H9 (cell line): ENCODE measurements around the gene PPP1CC. TPM values are rescaled to one million over a fixed set of nuclear protein-coding genes. Genes with fewer than 3 reads are reported as not detected.
"Not testable (repeated sequence)": the region's sequence is repeated elsewhere in the genome, so short reads cannot be mapped to it uniquely, and the experiment has no call there.

Experiments
- DNase-seq: peaks from one replicate; pipeline ENCODE4 v3.0.0-alpha.2; 2017
- H2AFZ ChIP-seq: one replicate; pipeline ENCODE4 v1.6.1; 2013; ENCODE audit warnings: mild to moderate bottlenecking, low read length, control low read depth, moderate library complexity
- H2AK5ac ChIP-seq: 2 replicates; pipeline ENCODE4 v1.6.1; 2013; ENCODE audit warnings: low read length, control low read depth, mixed read lengths; ENCODE audit not compliant: insufficient read length
- H2BK120ac ChIP-seq: one replicate; pipeline ENCODE4 v1.6.1; 2013; ENCODE audit warnings: low read depth, mild to moderate bottlenecking, low read length, control low read depth, inconsistent platforms; ENCODE audit not compliant: poor library complexity, severe bottlenecking
- H2BK12ac ChIP-seq: 2 replicates; pipeline ENCODE4 v1.6.1; 2013; ENCODE audit warnings: low read length, control low read depth, mixed read lengths, low read depth; ENCODE audit not compliant: insufficient read length
- H2BK15ac ChIP-seq: 2 replicates; pipeline ENCODE4 v1.6.1; 2013; ENCODE audit warnings: low read depth, low read length, control low read depth
- H2BK20ac ChIP-seq: one replicate; pipeline ENCODE4 v1.6.1; 2013; ENCODE audit warnings: low read depth, mild to moderate bottlenecking, low read length, control low read depth, inconsistent platforms; ENCODE audit not compliant: poor library complexity, severe bottlenecking
- H2BK5ac ChIP-seq: 2 replicates; pipeline ENCODE4 v1.6.1; 2013; ENCODE audit warnings: low read length, control low read depth, mixed read lengths; ENCODE audit not compliant: insufficient read length
- H3K14ac ChIP-seq: 2 replicates; pipeline ENCODE4 v1.6.1; 2013; ENCODE audit warnings: low read length, control low read depth; ENCODE audit not compliant: insufficient read depth
- H3K18ac ChIP-seq: 2 replicates; pipeline ENCODE4 v1.6.1; 2013; ENCODE audit warnings: low read depth, mild to moderate bottlenecking, mixed read lengths, low read length, control low read depth; ENCODE audit not compliant: insufficient read length
- H3K23ac ChIP-seq: 2 replicates; pipeline ENCODE4 v1.6.1; 2013; ENCODE audit warnings: low read length, control low read depth, mixed read lengths, low read depth; ENCODE audit not compliant: insufficient read length
- H3K23me2 ChIP-seq: 2 replicates; pipeline ENCODE4 v1.6.1; 2013; ENCODE audit warnings: low read depth, mild to moderate bottlenecking, mixed read lengths, low read length, control low read depth; ENCODE audit not compliant: insufficient read length, poor library complexity, severe bottlenecking
- H3K27ac ChIP-seq: 2 replicates; pipeline ENCODE4 v1.5.1; 2013; ENCODE audit warnings: low read length, control low read depth, mixed read lengths, low read depth; ENCODE audit not compliant: insufficient read length
- H3K27me3 ChIP-seq: 2 replicates; pipeline ENCODE4 v1.6.1; 2013; ENCODE audit warnings: low read length, control low read depth, inconsistent platforms; ENCODE audit not compliant: insufficient read depth
- H3K4ac ChIP-seq: 2 replicates; pipeline ENCODE4 v1.6.1; 2013; ENCODE audit warnings: low read depth, mild to moderate bottlenecking, control low read depth, inconsistent platforms, low read length, moderate library complexity
- H3K4me1 ChIP-seq: 2 replicates; pipeline ENCODE4 v1.6.1; 2013; ENCODE audit warnings: low read length, control low read depth, inconsistent platforms; ENCODE audit not compliant: insufficient read depth
- H3K4me2 ChIP-seq: 2 replicates; pipeline ENCODE4 v1.6.1; 2013; ENCODE audit warnings: low read length, control low read depth, mixed read lengths; ENCODE audit not compliant: insufficient read length, insufficient read depth
- H3K56ac ChIP-seq: 2 replicates; pipeline ENCODE4 v1.6.1; 2013; ENCODE audit warnings: low read depth, mild to moderate bottlenecking, mixed read lengths, low read length, control low read depth; ENCODE audit not compliant: insufficient read length
- H3K79me1 ChIP-seq: 2 replicates; pipeline ENCODE4 v1.6.1; 2013; ENCODE audit warnings: low read depth, mild to moderate bottlenecking, moderate library complexity, low read length, control low read depth, inconsistent platforms; ENCODE audit not compliant: insufficient read depth, poor library complexity, severe bottlenecking
- H3K79me2 ChIP-seq: 2 replicates; pipeline ENCODE4 v1.6.1; 2013; ENCODE audit warnings: low read length, control low read depth, inconsistent platforms; ENCODE audit not compliant: insufficient read depth
- H3K9ac ChIP-seq: 2 replicates; pipeline ENCODE4 v1.6.1; 2013; ENCODE audit warnings: low read length, control low read depth, mixed read lengths; ENCODE audit not compliant: insufficient read length; ENCODE audit errors: extremely low read depth
- H3K9me3 ChIP-seq: one replicate; pipeline ENCODE4 v1.6.1; 2013; ENCODE audit warnings: low read depth, low read length, inconsistent platforms; ENCODE audit not compliant: control insufficient read depth
- H3T11ph ChIP-seq: one replicate; pipeline ENCODE4 v1.6.1; 2013; ENCODE audit warnings: mild to moderate bottlenecking, low read length, control low read depth, inconsistent platforms
- H4K20me1 ChIP-seq: one replicate; pipeline ENCODE4 v1.6.1; 2013; ENCODE audit not compliant: control insufficient read depth, insufficient read length, insufficient read depth
- H4K5ac ChIP-seq: 2 replicates; pipeline ENCODE4 v1.6.1; 2013; ENCODE audit warnings: low read depth, mild to moderate bottlenecking, mixed read lengths, low read length, control low read depth; ENCODE audit not compliant: insufficient read length
- H4K8ac ChIP-seq: replicated peaks from 2 replicates; pipeline ENCODE4 v1.6.1; 2013; ENCODE audit warnings: low read length, control low read depth, mixed read lengths, low read depth; ENCODE audit not compliant: insufficient read length
- H4K91ac ChIP-seq: 2 replicates; pipeline ENCODE4 v1.6.1; 2013; ENCODE audit warnings: low read depth, mild to moderate bottlenecking, moderate library complexity, mixed read lengths, low read length, control low read depth; ENCODE audit not compliant: insufficient read length
- H3K27ac Mint-ChIP-seq, 3 experiments: 2 replicates in 2 of 3; 3 replicates in 1 of 3; pipeline ENCODE4 v1.8.0; 2020 to 2021; ENCODE audit warnings: mixed read lengths in 3 of 3, mild to moderate bottlenecking in 1 of 3, moderate library complexity in 1 of 3
- H3K27me3 Mint-ChIP-seq: 2 replicates; pipeline ENCODE4 v1.8.0; 2021; ENCODE audit warnings: low read depth, mild to moderate bottlenecking, moderate library complexity, mixed read lengths
- H3K36me3 Mint-ChIP-seq, 3 experiments: 2 replicates in 2 of 3; 3 replicates in 1 of 3; pipeline ENCODE4 v1.8.0; 2020 to 2021; ENCODE audit warnings: low read depth in 3 of 3, mixed read lengths in 3 of 3; ENCODE audit not compliant: insufficient read depth in 1 of 3
- H3K4me1 Mint-ChIP-seq, 2 experiments: 2 replicates each; pipeline ENCODE4 v1.8.0; 2020; ENCODE audit warnings: mixed read lengths in 2 of 2
- H3K4me3 Mint-ChIP-seq, 2 experiments: 2 replicates in 1 of 2; 3 replicates in 1 of 2; pipeline ENCODE4 v1.8.0; 2020 to 2021; ENCODE audit warnings: mild to moderate bottlenecking in 2 of 2, mixed read lengths in 2 of 2, moderate library complexity in 1 of 2
- H3K9me3 Mint-ChIP-seq, 2 experiments: 2 replicates in 1 of 2; 3 replicates in 1 of 2; pipeline ENCODE4 v1.8.0; 2020; ENCODE audit warnings: mild to moderate bottlenecking in 2 of 2, mixed read lengths in 2 of 2, moderate library complexity in 1 of 2
- WGBS: extraction: QIAGEN DNeasy Blood & Tissue Kit; methylation state at CpG from one replicate; pipeline ENCODE4 v1.1.7; 2013; ENCODE audit warnings: missing lambda C conversion rate, low lambda C conversion rate, mixed read lengths; ENCODE audit not compliant: insufficient read length; ENCODE audit errors: extremely low coverage; 5-methylcytosine and 5-hydroxymethylcytosine counted together
- total RNA-seq: library from RNA; stranded (reverse); gene quantifications from 2 replicates; pipeline ENCODE4 v1.2.1, GENCODE V29; 2021
- TF ChIP-seq, protein P1 (sequence below): fragments of 200-600 bp; sonication (generic); conservative IDR thresholded peaks from 3 replicates; pipeline ENCODE4 v1.8.0; 2021; ENCODE audit warnings: antibody characterized with exemption, mild to moderate bottlenecking

Gene PPP1CC
- total RNA-seq, 1 experiment from 2014 or later: 286 TPM

DNA sequence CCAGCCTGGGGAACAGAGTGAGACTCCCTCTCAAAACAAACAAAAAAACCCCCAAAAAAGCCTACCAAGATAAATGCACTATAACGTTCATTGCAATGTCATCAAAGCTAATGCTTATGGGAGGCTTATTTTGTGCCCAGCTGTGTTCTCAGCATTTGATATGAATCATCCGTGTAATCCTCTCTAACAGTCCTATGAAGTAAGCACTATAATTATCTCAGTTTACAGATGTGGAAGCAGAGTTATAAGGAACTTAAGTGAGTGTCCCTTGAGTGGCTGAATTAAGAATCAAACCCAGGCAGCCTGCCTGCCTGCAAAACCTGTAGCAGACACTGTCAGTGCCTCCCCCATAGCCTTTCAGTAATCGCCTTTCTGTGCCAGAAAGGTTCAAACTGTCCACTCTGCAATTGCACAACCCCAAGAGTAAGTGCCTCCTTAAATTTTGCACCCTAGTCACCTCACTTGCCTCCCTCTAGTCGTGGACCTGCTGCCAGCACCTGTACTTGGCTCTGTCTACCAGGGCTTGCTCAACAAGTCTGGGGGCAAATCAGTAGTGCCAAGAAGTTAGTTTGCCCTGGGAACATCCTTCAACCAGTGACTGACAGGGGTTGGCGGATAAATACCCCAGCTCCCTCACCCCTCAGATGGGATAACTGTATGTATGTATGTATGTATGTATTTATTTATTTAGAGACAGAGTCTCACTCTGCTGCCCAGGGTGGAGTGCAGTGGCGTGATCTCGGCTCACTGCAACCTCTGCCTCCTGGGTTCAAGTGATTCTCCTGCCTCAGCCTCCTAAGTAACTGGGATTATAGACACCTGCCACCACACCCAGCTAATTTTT, 23.8 kb upstream of the PPP1CC start:
- Histone ChIP-seq H3K4me1 (no peaks in the 10 kb centered on the region), H4K8ac (no peak overlapping the region), H3K27me3 (no peaks in the 10 kb centered on the region), H3K9ac (no peak overlapping the region), H2BK120ac (no peak overlapping the region), H2BK15ac (no peak overlapping the region), H4K91ac (no peak overlapping the region), H3K4ac (no peak overlapping the region), H3T11ph (no peak overlapping the region), H2BK20ac (no peak overlapping the region), H3K79me1 (no peaks in the 10 kb centered on the region), H4K5ac (no peak overlapping the region), H3K23me2 (no peaks in the 10 kb centered on the region), H3K18ac (no peak overlapping the region), H2BK5ac (no peak overlapping the region), H2AK5ac (no peak overlapping the region), H3K4me2 (no peak overlapping the region), H3K14ac (no peak overlapping the region), H3K9me3 (no peaks in the 10 kb centered on the region), H4K20me1 (no peaks in the 10 kb centered on the region), H2BK12ac (no peak overlapping the region), H3K27ac (no peak overlapping the region), H3K56ac (no peak overlapping the region), H3K23ac (no peak overlapping the region), H2AFZ (no peak overlapping the region), H3K79me2 (no peaks in the 10 kb centered on the region)
- WGBS: no CpG with 5 or more reads among the region's 7 CpGs
- no peaks in the 10 kb centered on the region for H3K4me1 Mint-ChIP-seq
- TF ChIP-seq, protein P1, sequence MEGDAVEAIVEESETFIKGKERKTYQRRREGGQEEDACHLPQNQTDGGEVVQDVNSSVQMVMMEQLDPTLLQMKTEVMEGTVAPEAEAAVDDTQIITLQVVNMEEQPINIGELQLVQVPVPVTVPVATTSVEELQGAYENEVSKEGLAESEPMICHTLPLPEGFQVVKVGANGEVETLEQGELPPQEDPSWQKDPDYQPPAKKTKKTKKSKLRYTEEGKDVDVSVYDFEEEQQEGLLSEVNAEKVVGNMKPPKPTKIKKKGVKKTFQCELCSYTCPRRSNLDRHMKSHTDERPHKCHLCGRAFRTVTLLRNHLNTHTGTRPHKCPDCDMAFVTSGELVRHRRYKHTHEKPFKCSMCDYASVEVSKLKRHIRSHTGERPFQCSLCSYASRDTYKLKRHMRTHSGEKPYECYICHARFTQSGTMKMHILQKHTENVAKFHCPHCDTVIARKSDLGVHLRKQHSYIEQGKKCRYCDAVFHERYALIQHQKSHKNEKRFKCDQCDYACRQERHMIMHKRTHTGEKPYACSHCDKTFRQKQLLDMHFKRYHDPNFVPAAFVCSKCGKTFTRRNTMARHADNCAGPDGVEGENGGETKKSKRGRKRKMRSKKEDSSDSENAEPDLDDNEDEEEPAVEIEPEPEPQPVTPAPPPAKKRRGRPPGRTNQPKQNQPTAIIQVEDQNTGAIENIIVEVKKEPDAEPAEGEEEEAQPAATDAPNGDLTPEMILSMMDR: no peak
- no peak for DNase-seq
- no peak overlapping the region for H3K27ac Mint-ChIP-seq
- peaks cover 0 to 2% (median 1%) of the 10 kb centered on the region in 3 experiments; a peak in 4 of 7 replicates for H3K36me3 Mint-ChIP-seq
- no peak overlapping the region for H3K4me3 Mint-ChIP-seq
- peaks cover 2 to 4% of the 10 kb centered on the region in 2 experiments for H3K9me3 Mint-ChIP-seq
- peaks cover 6% of the 10 kb centered on the region for H3K27me3 Mint-ChIP-seq

DNA sequence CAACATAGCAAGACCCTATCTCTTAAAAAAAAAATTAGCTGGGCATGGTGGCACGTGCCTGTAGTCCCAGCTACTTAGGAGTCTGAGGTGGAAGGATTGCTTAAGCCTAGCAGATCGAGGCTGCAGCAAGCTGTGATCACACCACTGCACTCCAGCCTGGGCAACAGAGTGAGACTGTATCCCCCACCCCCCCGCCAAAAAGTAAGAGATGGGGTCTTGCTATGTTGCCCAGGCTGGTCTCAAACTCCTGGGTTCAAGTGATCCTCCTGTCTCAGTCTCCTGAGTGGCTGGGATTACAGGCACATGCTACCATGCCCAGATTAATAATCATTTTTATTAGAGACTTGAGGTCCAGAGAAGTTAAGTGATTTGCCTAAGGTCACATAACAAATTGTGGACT, 22.9 kb upstream of the PPP1CC start:
- H3K79me2 ChIP-seq, H3K14ac ChIP-seq, H4K20me1 ChIP-seq, H2BK5ac ChIP-seq, H2AFZ ChIP-seq, H2BK120ac ChIP-seq, H3K36me3 Mint-ChIP-seq, H3T11ph ChIP-seq, H3K27ac Mint-ChIP-seq, H3K23me2 ChIP-seq, H2BK12ac ChIP-seq, H3K4me3 Mint-ChIP-seq, H3K27me3 ChIP-seq, H4K8ac ChIP-seq, DNase-seq, H3K56ac ChIP-seq, H3K27ac ChIP-seq, H2BK15ac ChIP-seq, H3K23ac ChIP-seq, H3K27me3 Mint-ChIP-seq, H2BK20ac ChIP-seq, H3K4me1 Mint-ChIP-seq, H2AK5ac ChIP-seq, H3K4me1 ChIP-seq, H3K4me2 ChIP-seq, H3K18ac ChIP-seq, H3K79me1 ChIP-seq, H4K5ac ChIP-seq, H4K91ac ChIP-seq, H3K4ac ChIP-seq, H3K9ac ChIP-seq, H3K9me3 ChIP-seq, H3K9me3 Mint-ChIP-seq: not testable (repeated sequence)
- no CpG with 5 or more reads among the region's 3 CpGs for WGBS
